CD4-positive, alpha-beta T cell treated with Interleukin-17A for 4 hours (primary cell): ENCODE results near the gene CLIP3.
A peak's percentile ranks its signal among the peaks of the same experiment; 100 is the strongest.
"Not testable (repeated sequence)": the region's sequence is repeated elsewhere in the genome, so short reads cannot be mapped to it uniquely, and the experiment has no call there.

ENCODE experiments used
- DNase-seq: peaks from one replicate; pipeline ENCODE4 v3.0.0-alpha.2; 2020; ENCODE audit warnings: mixed read lengths

CLIP3 gene

DNA sequence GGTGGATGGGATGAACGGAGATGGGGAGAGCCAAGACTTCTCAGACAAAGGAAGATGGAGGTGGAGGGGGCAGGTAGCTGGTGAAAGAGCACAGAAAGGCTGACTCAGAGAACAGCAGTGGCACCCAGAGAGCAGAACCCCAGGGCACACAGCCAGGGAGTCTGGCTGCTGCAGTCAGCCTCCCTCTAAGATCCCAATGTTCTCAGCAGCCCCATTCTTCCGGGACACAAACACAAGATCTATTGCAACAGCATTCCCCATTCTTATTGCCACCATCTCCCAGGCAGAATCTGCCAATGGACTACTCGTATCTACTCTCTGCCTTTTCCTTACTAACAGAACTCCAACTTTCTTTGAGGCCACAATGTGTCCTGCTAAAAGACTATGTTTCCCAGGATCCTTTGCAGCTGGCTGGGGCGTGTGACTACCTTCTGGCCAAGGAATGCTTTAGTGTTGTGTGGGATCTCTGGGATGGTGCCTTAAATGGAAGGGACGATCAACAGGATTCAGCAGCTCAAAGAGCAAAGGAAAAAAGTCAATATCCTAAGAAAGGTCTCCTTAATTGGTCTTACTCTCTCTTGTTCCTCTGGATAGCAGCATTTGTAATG, 13.9 kb upstream of the CLIP3 start:
- no peak for DNase-seq

DNA sequence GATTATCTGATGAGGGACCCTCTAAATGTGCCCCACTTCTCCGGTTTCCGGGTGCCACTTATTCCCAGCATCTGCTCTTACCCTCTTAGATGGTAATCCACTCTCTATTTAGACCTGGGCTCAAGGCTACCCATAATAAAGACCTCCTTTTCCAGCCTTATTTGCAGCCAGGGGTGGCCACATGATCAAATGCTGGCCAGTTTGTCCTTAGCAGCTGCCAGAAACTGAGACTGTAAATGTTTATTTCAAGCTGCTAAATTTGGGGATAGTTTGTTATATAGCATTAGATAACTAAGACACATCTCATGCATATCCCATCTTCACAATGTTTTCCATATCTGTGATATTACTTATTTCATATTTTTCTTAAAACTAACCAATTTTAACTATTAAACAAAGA, 11.3 kb upstream of the CLIP3 start:
- no peak for DNase-seq

DNA sequence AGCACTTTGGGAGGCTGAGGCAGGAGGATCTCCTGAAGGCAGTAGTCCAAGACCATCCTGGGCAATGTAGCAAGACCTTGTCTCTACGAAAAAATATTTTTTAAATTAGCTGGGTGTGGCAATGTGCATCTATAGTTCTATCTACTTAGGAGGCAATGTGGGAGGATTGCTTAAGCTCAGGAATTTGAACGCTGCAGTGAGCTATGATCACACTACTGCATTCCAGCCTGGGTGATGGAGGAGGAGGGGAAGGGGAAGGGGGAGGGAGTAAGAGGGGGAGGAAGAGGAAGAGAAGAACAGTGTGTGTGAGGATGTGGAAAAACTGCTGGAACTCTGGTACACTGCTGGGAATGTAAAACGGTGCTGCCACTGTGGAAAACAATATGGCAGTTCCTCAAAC, 9.2 kb upstream of the CLIP3 start:
- DNase-seq, result no peak

DNA sequence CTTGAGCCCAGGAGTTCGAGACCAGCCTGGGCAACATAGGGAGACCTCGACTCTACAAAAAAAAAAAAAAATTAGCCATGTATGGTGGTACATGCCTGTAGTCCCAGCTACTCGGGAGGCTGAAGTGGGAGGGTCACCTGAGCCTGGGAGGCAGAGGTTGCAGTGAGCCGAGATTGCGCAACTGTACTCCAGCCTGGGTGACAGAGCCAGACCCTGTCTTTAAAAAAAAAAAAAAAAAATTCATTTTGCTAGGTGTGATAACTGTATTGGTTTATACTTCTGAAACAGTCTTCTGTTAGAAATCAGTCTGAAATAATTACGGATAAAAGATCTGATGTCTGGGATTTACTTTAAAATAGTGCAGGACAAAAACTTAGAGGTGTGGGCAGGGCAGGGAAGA, 8.4 kb upstream of the CLIP3 start:
- DNase-seq, result not testable (repeated sequence)

DNA sequence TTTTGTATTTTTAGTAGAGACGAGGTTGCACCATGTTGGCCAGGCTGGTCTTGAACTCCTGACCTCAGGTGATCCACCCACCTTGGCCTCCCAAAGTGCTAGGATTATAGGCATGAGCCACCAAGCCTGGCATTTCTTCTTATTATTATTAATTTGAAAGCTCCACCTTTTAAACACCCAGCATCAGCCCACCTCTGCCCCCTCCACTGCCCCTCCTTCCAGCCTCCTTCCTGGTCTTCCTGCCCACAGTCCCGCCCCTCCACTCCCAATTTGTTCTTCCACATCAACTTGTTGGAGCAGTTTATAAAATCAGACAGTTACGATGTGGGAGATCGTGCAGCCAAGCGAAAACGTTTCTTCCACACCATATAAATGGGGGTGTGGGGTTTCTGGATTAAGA, 7.8 kb upstream of the CLIP3 start:
- no peak for DNase-seq

DNA sequence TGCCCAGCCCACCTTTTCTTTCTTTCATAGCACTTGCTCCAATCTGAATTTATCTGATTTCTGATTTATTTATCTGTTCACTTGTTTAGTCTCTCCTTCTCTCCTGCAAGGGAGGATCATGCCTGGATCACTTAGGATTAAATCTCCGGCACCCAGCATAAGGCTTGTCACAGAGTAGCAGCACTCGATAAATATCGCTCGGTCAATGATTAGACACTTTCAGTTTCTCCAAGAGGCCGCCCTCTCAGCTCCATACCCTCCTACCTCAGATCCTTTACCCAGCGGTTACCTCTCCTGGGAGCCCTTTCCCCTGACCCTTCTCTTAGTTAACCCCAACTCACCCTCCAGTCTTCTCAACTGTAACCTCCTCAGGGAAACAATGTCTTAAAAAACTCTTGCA, 1.4 kb downstream of the CLIP3 start:
- no peak for DNase-seq

DNA sequence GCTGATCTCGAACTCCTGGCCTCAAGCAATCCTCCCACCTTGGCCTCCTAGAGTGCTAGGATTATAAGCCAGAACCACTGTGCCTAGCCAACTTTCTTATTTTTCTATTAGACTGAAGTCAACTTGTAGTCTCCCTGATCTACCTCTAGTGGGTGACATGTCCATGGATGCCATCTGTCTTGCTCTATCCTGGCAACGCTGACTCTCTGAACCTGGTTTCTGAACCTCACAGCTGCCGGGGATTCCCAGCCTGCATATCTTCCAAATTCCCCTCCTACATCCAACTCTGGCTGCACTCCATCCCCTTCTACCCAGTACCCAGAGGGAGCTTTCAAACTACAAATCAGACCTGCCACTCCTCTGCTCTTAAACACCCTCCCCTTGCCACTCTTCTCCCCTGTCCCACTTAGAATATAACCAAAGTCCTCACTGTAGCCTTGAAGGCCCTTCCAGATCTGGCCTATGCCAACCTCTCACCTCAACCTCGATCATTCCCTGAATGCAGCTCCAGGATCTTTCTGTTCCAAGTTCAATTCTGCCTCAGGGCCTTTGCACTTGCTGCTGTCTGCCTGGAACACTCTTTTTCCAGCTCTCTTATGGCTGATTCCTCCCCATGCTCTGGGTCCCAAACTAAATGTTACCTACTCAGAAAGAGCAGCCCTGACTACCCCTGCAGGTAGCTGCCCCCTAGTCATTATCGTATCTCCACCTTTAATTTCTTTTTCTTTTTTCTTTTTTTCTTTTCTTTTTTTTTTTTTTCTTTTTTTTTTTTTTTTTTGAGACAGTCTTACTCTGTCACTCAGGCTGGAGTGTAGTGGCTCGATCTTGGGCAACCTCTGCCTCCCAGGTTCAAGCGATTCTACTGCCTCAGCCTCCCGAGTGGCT, 2.2 kb downstream of the CLIP3 start:
- no peak for DNase-seq

DNA sequence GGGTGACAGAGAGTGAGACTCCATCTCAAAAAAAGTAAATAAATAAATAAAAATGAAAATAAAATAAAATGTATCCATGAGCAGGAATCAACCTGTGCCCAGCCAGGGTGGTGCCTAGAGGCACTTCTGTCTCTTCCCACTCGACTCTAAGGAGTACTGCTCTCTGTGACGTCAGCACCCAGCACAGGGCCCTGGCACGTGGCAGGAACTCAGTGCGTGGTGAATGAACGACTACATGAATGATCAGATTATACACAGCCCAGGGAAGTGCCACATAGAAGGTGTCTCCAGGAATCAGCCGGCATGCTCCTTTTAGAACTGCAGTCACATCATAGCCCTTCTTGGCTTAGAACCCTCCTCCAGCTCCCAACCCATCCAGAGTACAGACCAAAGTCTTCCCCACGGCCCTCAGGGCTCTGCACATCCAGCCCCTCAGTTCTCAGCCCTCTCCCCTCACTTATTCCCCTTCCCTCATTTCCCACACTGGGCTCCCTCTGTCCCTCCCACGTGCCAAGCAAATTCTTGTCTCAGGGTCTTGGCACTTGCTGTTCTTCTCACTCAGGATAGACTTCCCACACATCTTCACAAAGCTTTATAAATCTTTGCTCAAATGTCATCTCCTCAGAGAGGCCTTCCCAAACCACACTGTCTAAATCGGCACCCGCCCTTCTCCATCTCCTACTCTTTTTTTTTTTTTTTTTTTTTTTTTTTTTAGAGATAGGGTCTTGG, 4.2 kb downstream of the CLIP3 start:
- no peak for DNase-seq

DNA sequence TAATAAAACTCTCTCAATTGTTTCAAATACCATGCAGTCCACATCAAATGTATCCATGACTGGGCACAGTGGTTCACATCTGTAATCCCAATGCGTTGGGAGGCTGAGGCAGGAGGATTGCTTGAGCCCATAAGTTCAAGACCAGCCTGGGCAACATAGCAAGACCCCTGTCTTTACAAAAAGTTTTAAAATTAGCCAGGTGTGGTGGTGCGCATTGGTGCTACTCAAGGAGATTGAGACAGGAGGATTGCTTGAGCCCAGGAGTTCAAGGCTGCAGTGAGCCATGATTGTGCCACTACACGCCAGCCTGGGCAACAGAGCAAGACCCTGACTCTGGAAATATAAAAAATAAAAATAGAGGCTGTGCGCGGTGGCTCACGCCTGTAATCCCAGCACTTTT, 5.0 kb downstream of the CLIP3 start:
- no peak for DNase-seq

DNA sequence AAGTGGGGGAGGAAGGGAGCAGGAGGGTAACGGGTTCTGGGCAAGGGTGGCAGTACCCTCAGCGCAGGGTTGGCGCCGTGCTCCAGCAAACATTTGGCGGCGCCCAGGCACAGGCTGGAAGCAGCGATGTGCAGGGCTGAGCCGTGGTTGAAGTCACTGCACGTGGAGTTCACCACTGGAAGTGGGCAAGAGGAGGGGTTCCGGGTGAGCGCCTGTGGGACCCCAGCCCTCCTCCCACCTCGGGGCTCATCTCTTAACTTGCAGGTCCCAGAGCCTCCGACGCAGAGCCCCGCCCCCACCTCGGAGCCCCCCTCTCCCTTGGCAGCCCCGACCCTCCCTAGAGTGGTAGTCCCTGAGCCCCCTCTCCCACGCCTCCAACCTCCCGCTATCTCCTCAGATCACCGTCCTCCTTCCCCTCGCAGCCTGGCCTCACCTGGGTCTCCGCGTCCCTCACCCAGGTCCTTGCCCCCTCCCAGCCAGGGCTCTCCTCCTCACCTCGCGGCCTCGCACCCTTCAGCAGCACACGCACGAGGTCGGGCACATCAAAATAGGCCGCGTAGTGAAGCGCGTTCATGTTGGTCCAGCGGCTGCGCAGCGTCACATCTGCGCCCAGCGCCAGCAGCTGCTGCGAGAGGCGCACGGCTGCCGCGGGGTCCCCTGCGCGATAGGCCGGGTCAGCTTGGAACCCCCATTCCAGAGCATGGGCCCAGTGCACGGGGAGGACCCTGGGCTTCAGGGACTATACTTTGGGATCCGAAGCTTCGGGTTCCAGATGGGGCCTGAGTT, 6.4 kb downstream of the CLIP3 start:
- DNase-seq, result no peak

DNA sequence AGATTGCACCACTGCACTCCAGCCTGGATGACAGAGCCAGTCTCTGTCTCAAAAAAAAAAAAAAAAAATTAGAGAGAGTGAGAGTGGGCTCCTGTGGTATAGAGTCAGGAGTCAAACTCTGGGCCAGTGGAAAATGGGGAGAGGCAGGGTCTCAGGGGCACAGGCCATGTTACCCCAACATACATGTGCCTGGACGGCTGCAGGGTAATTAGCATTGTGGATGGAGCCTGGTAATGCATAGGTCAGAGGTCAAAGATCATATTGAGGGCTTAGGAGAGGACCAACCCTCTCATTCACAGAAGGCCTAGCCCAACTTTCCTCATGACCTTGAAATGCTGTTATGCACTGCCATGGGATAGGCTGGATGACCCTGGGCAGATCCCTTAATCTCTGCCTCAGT, 7.1 kb downstream of the CLIP3 start:
- DNase-seq, result no peak

DNA sequence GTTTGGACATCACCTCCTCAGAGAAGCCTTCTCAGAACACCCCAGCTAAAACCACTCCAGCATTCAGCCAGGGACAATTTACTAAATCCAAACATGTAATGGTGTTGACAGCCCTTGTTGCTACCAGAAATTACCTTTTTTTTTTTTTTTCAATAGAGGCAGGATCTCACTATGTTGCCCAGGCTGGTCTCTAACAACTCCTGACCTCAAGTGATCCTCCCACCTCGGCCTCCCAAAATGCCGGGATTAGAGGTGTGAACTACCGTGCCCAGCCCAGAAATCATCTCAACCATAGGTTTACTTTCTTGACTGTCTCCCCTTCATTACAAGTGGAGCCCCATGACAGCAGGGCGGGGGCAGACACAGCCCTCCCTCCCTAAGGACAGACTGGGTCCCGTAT, 9.2 kb downstream of the CLIP3 start:
- no peak for DNase-seq

DNA sequence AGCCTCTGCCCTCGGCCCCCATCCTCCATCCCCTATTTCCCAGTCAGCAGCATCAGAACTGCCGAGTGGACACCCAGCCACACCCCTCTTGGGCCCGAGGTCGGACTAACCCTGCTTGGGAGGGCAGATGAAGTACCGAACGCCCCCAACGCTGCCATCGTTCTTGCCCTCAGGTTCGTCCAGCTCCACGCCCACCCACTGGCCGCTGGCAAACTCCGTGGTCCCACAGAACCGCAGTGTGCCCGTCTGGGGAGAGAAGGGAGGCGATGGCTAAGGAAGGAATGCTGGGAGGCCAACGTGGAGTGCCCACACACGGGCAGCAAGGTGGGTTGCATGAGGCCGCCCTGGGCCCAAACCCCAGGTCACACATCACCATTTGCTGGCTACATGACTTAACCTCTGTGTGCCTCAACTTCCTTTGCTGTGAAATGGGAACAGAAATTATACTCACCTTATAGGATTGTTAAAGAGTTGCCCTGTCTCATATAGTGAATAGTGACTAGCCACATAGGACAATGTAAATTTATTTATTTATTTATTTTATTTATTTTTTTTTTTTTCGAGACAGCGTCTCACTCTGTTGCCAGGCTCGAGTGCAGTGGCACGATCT, 13.5 kb downstream of the CLIP3 start:
- DNase-seq, result no peak

DNA sequence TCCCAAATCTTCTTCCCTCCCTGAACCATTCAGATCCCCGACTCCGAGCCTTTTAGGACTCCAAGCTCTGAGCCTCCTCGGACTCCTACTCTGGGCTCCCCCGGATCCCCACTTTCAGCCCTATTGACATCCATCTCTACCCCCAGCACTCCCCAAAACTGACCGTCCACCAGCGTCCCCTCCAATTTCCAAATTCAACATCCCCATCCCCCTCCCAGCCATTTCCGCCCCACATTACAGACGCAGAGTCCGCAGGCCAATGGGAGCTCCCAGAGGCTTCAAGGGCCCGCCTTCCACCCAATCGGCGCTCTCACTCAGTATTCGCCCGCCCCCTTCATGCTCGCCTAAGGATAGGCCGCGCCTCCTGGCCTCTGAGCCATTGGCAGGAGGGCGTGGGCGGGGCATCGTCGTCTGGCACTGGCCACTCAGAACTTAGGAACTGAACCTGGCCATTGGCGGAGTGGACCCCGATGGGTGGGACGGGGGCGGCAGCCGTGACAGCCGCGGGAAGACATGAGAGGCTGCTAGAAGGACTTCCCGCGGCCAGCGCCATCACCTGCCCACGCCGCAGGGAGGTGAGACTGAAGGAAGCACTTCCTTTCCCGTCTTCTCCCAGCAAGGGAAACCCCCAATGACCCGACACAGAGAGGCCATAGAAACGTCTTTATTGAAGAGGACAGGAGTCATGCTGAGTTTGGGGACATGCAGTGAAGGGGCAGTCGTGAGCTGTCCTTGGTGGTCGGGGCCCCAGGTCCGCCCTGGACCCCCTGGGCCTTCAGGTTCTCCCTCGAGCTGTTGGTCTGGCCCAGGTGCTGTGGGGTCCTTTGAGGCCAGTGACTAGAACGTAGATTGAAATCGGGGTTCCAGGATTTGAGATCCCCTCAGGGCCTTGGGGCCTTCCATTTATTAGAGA, 18.4 kb downstream of the CLIP3 start, which contains the start of gene ALKBH6:
ALKBH6 (minus strand) TSS at position 202 of the 913 bp plus-strand sequence. CDS start 816 bp downstream, outside the sequence.
- peak; percentile 100 for DNase-seq

DNA sequence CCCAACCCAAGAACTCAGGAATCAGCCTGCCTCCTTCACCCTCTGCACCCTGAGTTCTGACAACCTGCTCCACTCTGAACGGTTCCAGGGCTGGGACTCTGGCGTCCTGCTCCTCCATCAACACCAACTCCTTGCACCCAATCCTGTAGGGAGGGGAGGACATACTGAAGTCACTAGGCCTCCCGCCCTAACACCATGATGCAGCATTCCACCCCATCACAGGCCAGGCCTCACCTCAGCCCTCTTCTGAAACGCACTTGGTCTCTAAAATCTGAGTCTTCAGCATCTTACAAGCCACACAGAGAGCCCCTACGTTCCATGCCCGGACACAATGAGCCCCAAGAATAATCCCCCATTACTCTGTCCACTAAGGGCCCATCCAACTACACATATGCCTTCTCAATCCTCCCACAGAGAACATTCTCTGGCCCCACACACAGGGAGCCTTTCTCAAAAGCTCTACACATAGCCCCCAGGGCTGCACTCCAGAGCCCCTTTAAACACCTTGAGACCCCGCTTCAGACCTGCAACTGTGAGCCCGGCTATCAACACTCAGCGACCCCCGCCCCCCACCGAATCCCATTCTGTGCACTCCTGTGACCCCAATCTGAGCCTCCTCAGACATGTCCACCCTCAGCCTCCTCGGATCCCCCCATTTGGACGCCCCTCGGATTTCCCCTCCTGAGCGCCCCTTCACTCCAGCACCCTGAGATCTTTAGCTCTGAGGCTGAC, 19.2 kb downstream of the CLIP3 start:
- no peak for DNase-seq

DNA sequence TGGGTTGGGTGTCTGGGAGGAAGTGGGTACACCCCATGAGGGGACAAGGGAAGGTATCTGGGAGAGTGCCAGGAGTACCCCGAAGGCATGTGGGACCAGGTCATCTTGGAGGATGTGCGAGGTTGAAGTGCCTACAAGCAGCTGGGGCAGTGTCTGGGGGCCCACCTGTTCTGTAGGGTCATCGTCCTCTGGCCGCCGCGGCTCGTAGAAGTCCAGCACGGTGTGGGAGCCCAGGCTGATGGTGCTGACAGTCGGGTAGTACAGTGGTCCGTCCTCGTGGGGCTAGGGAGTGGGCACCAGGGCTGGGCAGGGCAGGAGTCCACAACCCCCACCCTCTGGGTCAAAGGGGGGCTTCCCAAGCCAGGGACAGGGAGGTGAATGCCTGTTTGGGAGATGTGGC, 22.3 kb downstream of the CLIP3 start:
- DNase-seq, result no peak

DNA sequence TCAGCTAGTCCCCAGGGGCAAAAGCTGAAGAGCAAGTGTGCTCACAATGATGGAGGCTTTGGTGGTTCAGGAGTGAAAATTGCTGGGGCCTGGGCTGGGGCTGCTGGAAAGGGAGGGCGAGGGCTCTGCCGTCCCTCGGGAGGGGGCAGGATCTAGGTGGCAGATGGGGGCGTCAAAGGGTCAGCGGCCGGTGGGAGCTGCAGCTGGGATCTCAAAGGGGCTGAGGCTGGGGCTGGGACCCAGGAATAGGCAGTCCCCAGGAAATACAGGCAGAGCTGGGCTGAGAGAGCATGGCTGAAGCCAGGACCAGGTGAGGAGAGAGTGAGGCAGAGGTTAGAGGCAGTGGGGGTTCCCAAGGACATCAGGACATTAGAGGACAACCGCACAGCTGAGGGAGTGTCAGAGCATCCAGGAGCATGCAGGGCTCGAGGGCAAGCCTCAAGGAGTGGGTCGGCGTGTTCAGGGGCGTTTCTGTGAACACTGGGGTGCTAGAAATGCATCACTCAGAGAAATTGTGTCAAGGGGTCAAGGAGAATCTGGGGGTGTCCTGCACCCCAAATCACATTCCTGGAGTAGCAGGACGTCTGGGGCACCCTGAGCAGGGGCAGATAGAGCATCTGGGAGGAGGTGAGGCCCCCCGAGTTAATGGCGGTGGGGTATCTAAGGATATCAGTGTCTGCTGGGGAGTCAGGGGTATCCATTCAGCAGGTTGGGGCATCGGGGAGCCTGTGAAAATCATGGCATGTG, 22.9 kb downstream of the CLIP3 start:
- DNase-seq, result no peak

DNA sequence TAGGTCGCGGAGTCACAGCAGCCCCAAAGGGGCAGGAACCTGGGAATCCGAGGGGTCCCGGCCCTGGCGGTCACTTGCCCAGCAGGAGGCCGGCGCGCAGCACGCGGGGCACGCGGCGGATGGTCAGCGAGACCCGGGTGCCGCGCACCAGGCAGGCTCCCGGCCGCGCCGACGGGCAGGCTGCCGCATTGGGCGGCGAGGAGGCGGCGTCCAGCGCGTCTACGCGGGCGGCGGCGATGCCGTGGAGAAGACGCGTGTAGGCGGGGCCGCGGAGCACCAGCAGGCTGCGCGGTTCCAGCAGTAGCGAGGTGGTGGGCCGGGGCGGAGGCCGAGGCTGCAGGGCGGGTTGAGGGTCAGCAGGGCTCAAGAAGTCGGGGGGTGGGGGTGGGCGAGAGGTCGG, 23.5 kb downstream of the CLIP3 start:
- peak; percentile 66 for DNase-seq

DNA sequence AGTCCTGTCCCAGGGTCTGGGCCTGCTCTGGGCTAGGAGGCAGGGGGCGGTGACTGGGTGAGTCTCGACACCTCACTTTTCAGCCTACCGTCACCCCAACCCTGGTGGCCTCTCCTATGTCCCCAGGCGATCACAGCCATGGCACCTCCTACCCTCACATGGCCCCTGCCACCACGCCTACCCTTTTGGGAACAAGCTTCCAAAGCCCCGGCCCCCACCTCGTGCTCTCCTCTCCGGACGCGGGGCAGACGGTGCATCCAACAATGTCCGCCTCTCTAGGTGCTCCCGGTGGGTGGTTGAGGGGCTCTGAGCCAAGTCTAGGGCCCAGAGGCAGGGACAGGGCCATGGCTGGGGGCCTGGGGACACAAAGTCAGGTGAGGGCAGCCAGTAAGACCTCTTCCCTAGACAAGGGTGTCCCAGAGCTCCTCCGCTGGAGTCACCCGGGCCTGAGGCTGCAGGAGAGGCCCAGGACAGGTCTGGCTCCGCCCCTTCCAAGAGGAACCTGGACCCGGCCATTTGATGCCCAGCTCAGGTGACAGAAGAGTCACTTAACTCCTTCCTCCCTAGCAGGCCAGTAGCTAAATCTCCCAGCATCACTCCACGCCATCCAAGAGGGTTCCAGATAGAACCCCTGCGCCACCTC, 24.2 kb downstream of the CLIP3 start, which contains the start of gene SYNE4:
SYNE4 (minus strand) TSS at position 478 of the 643 bp plus-strand sequence; CDS start at position 346, 132 bp downstream.
- no peak for DNase-seq
